HG02970 (cell line): ENCODE data around the gene ADSS1.

ENCODE experiments used
- ATAC-seq: cut with Tn5 transposase; IDR thresholded peaks from one replicate; pipeline ENCODE4 v1.9.1; 2021; ENCODE audit warnings: mild to moderate bottlenecking, moderate library complexity, moderate number of reproducible peaks; ENCODE audit not compliant: unreplicated experiment, low FRiP score

Gene ADSS1

GRCh38 chr14:104712881-104713734, 10.9 kb upstream of the ADSS1 start:
- no peak for ATAC-seq

DNA sequence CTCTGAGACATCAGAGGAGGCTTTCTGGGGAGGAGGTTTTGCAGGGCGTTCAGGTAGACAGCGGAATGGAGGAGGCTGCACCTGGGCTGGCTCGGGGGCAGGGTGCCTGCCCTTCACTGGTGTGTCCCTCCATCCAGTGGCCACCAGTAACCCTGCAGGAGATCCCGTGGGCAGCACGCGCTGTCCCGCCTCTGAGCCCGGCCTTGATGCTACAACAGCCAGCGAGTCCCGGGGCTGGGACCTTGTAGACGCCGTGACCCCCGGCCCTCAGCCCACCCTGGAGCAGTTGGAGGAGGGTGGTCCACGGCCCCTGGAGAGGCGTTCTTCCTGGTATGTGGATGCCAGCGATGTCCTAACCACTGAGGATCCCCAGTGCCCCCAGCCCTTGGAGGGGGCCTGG, 10.0 kb upstream of the ADSS1 start:
- no peak for ATAC-seq

GRCh38 chr14:104714681-104715080, 9.3 kb upstream of the ADSS1 start:
- ATAC-seq: no peak

- ATAC-seq: no peak
Observed at GRCh38 chr14:104715416-104715815, 8.6 kb upstream of the ADSS1 start.

- ATAC-seq: no peak
Observed at GRCh38 chr14:104715871-104716270, 8.2 kb upstream of the ADSS1 start.

GRCh38 chr14:104717137-104717536, 6.9 kb upstream of the ADSS1 start:
- ATAC-seq: no peak

GRCh38 chr14:104717646-104718045, 6.4 kb upstream of the ADSS1 start:
- ATAC-seq: no peak

- ATAC-seq: no peak
Observed at GRCh38 chr14:104718147-104718546, 5.9 kb upstream of the ADSS1 start.

GRCh38 chr14:104718871-104719270, 5.2 kb upstream of the ADSS1 start:
- ATAC-seq: no peak

DNA sequence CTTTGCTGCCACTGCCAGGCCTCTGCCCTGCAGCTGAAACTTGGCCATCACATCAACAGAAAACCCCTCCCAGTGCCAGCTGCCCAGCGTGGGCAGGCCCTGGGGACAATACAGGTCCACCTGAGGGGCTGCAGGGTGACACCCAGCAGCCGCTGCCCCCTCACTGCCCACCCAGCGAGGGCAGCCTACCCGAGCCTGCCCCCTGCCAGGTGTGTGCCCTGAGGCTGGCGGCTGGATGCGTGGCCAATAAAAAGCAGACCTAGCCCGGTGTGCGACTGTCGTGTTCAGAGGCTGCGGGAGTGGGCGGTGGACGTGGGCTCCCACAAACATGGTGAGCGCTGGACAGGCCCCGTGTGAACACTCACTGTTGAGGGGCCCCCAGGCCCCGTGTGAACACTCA, 4.7 kb upstream of the ADSS1 start:
- ATAC-seq: no peak

- no peak for ATAC-seq
Observed at GRCh38 chr14:104721505-104722431, 2.3 kb upstream of the ADSS1 start.

DNA sequence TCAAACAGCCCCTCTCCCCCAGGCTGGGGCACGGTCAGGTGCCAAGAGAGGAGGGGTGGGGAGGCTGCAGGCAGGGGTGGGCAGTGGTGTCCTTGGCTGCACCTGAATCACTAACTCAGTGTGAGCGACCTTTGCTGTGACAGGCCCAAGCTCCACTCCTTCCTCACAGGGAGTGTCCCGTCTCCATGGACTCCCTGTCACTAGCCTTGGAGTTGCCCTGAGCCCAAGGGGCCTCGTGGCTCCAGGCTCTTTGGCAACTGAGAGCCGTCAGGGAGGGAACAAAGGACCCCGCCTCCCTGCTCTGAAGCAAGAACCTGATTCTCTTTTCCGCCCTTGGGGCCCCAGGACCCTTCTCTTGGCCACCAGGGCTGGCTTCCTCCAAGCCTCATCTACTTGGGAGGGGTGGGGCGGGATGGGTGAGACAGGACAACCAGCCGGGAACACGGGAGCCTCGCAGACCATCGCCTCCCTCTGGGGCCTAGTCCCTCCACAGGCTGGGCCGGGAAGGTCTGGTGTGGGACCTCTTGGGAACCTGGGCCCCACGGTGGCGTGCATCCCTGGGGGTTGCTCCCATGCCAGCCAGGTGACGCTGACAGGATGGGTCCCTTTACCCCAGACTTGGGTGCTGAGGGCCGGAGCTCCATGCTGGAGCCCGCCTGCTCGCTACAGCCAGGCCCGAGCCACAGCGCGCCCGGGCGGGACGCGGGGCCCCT, 935 bp upstream of the ADSS1 start:
- no peak for ATAC-seq

DNA sequence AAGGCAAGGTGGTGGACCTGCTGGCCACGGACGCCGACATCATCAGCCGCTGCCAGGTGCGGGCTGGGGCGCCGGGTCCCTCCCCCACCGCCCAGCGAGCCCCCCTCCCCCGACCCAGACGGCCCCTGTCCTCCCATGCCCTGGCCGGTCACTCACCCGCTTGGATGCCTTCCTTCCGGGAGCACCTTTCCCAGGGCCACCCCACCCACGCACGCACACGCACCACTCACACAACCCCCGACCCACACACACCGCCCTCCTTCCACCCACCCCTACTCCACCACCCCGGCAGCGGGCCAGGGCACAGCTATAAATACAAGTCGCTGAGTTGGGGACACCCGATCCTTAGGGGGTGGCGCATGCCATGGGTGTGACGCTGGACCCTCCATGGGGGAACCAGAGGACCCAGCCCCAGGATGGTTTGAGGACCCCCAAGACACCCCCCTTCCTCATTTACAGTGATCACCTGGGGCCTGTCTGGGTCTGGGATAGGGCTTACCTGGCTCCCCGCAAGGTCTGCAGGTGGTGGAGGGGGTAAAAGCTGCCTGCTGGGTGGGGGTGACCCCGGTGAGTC, 465 bp downstream of the ADSS1 start:
- no peak for ATAC-seq

DNA sequence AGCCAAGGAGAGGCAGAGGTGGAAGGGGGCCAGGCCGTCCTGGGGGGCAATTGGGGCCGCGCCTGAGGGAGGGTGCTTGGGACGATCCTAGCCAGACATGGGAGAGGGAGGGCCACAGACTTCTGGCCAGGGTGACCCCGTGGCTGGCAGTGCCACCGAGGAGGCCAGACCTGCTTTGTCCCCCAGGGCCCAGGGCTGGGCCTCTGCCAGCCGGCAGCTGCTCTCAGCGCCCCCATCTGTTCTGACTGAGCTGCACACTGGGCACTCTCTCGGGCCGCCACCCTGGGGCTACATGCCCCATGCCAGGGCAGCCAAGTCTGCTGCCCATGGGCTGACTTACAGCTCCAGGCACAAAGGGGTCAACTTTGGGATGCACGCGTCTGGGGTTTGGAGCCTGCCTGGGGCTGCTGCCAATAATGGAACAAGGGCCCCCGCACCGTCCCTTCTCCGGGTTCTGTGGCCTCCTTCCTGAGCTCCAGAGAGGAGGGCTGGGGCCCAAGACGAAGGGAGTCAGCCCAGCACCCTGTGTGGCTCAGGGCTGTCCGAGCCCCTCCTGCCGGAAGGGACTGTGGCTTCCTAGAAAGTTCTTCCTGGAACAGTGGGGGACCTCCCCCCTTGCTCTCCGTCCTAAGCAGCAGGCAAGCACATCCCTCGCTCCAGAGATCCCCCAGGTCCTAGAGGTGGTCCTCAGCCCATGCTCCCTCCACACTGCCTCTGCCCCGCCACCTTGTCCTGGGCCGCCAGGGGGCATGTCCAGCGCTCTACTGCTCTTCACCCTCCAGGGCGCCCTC, 1.1 kb downstream of the ADSS1 start:
- no peak for ATAC-seq

GRCh38 chr14:104725772-104726548, 1.9 kb downstream of the ADSS1 start:
- no peak for ATAC-seq

DNA sequence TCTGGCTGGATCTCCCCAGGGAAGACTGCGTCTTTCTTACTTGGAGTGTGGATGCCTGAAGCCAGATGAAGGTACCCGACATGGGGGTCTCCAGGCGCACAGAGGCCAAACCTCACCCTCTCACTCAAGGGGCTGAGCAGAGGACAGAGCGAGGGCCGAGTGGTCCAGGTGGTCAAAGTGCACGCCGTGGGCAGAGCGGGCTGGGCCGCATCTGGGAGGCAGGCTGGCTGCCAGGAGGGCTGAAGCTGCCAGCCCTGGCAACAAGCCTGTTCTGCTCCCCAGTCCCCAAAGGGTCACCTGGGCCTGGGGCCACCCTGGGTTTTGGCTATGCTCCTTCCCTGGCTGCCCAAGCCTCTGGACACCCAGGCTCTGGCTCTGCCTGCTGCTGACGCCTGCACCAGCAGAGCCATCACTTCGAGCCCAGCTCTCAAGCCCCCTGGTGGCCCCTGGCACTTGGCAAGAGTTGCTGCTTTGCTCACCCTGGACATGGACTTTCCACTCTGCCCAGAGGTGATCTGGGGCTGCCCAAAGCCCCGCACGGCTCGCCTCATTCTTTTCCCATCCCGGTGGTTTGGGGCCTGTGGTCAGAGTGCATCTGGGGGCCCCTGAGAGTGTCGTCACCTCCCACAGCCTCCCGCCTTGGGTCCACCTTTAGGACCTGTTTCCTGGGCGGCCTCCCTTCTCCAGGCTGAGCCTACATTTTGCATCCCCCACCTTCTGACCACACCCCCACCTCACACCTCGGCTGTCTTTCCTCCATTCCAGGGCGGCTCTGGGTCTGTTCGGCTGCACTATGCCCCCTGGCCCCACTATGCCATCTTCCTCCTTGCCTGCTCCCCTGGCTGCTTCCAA, 2.8 kb downstream of the ADSS1 start:
- no peak for ATAC-seq

DNA sequence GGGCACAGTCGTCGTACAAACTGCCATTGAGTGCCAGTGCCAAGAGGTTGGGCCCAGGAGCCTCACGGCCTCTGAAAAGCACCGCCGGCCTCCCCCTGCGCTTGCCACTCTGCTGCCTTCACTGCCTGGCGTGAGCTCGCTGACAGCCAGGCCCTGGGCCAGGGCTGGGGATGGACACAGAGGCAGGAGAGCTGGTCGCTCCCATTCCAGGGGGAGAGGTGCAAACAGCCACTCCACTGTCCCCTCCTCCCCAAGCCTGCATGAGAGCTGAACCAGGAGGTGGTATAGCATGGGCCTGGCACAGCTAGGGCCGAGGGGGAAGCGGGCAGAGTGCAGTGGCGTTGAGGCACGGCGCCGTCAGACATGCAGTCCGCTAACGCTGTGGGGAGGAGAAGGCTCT, 4.6 kb downstream of the ADSS1 start:
- ATAC-seq: no peak
